ENCODE results near the gene TARBP1.

DNA sequence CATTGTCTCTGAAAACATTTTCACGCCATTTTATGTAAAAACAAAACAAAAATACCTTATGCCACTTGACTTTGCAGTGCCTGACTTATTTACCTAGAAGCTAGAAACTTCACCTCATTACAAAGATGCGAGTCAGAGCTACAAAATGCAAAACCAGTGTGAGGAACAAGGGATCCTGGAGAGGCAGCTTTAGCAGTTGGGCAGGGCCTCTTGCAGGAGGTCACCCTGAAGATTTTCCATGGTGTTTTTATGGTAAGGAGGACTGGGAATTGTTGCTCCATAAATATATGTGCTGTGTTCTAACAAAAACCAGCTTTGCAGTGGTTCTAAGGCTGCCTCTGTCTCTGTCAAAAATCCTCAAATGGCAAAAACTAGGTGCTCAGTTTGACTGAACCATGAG lies 36.4 kb upstream of the TARBP1 start:
- TF ChIP-seq CTCF (IDR thresholded peaks at IDR 0.05): no peak
- no peak for TF ChIP-seq EZH2 (IDR thresholded peaks at IDR 0.05; ENCODE audit: borderline replicate concordance, insufficient read depth, low read depth, low read length, poor library complexity, severe bottlenecking)
